ENCODE results near the gene SYNE1.

SYNE1 gene

DNA sequence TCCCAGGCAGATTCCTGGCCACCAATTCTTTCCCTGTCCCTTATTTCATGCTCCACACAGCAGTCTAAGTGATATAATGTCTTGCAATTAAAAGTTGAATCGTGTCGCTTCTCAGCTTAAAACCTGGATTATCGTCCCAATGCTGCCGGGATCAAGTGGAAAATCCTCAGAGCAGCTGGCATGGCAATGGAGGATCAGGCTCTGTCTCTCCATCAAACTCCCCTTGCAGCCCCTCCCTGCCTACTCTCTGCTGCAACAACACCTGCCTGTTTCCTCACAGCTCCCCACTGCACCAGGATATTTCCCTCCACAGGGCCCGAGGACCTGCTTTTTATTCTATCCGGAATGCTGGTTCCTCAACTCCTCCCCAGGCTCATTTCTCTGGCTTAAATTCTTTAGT, 277.1 kb downstream of the SYNE1 start:
- Histone ChIP-seq H3K79me2 (no peaks in the 10 kb centered on the region), H3K4me2 (ENCODE audit: low read length) (no peak overlapping the region), H3K36me3 (ENCODE audit: control insufficient read depth, insufficient read depth, low read length) (no peaks in the 10 kb centered on the region), H3K27me3 (ENCODE audit: control insufficient read depth, insufficient read depth, low read length) (no peaks in the 10 kb centered on the region), H3K4me1 (no peaks in the 10 kb centered on the region), H2AFZ (no peak overlapping the region), H3K9ac (no peak overlapping the region), H3K9me3 (ENCODE audit: control insufficient read depth, low read length) (no peaks in the 10 kb centered on the region), H3K4me3 (ENCODE audit: low read depth, low read length) (no peak overlapping the region), H3K27ac (no peak overlapping the region)
- TF ChIP-seq, protein P1, sequence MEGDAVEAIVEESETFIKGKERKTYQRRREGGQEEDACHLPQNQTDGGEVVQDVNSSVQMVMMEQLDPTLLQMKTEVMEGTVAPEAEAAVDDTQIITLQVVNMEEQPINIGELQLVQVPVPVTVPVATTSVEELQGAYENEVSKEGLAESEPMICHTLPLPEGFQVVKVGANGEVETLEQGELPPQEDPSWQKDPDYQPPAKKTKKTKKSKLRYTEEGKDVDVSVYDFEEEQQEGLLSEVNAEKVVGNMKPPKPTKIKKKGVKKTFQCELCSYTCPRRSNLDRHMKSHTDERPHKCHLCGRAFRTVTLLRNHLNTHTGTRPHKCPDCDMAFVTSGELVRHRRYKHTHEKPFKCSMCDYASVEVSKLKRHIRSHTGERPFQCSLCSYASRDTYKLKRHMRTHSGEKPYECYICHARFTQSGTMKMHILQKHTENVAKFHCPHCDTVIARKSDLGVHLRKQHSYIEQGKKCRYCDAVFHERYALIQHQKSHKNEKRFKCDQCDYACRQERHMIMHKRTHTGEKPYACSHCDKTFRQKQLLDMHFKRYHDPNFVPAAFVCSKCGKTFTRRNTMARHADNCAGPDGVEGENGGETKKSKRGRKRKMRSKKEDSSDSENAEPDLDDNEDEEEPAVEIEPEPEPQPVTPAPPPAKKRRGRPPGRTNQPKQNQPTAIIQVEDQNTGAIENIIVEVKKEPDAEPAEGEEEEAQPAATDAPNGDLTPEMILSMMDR (IDR thresholded peaks at IDR 0.05), result no peak

DNA sequence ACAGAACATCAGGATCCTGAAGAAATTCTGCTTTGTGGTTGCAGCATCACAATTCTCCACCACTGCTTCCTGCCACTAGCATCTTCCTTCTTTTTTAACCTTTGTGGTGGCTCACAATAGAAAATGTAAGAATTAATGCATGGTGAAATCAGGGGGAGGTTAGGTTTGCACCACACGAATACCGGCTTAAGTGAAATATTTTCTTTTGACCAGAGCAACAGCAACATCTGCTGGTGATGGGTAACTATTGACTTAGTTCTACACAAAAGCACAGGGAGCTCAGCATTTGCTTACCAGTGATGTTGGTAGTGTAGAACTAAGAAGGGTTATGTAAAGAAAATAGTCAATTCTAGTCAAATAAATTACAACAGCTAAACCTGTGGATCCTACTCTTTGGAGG, 280.5 kb downstream of the SYNE1 start:
- Histone ChIP-seq H3K9ac (no peak overlapping the region), H3K27ac (no peak overlapping the region), H3K4me2 (ENCODE audit: low read length) (no peak overlapping the region), H2AFZ (no peak overlapping the region), H3K27me3 (ENCODE audit: control insufficient read depth, insufficient read depth, low read length) (no peaks in the 10 kb centered on the region), H3K79me2 (no peaks in the 10 kb centered on the region), H3K4me3 (ENCODE audit: low read depth, low read length) (no peak overlapping the region), H3K36me3 (ENCODE audit: control insufficient read depth, insufficient read depth, low read length) (no peaks in the 10 kb centered on the region), H3K4me1 (no peaks in the 10 kb centered on the region), H3K9me3 (ENCODE audit: control insufficient read depth, low read length) (no peaks in the 10 kb centered on the region)
- TF ChIP-seq, protein P1 (IDR thresholded peaks at IDR 0.05), result no peak

- Histone ChIP-seq H3K79me2 (no peaks in the 10 kb centered on the region), H3K27ac (no peak overlapping the region), H3K4me2 (ENCODE audit: low read length) (no peak overlapping the region), H3K4me1 (no peaks in the 10 kb centered on the region), H3K9me3 (ENCODE audit: control insufficient read depth, low read length) (no peaks in the 10 kb centered on the region), H3K27me3 (ENCODE audit: control insufficient read depth, insufficient read depth, low read length) (no peaks in the 10 kb centered on the region), H3K36me3 (ENCODE audit: control insufficient read depth, insufficient read depth, low read length) (no peaks in the 10 kb centered on the region), H3K4me3 (ENCODE audit: low read depth, low read length) (no peak overlapping the region), H2AFZ (no peak overlapping the region), H3K9ac (no peak overlapping the region)
- TF ChIP-seq, protein P1 (IDR thresholded peaks at IDR 0.05), result no peak
Observed at GRCh38 chr6:152356016-152356415, 281.1 kb downstream of the SYNE1 start.

DNA sequence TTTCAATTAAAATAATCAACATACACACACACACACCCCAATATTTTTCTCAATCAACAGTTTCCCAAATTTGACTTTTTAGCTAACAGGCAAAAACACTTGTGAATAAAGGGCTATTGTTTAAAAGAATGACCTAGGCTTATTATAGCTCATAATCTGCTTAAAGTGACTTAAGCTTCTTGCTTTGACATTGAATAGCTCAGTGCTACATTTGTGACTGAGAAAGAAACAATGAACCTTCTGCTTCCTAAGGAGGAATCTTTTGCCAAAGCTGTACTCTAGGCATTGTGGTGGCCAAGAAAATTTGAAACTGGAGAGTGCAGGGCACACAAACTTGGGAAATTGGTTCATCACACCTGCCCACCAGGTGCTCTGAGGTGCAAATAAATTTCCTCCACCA, 282.0 kb downstream of the SYNE1 start:
- Histone ChIP-seq H3K27ac (no peak overlapping the region), H2AFZ (no peak overlapping the region), H3K79me2 (no peaks in the 10 kb centered on the region), H3K9ac (no peak overlapping the region), H3K27me3 (ENCODE audit: control insufficient read depth, insufficient read depth, low read length) (no peaks in the 10 kb centered on the region), H3K4me1 (no peaks in the 10 kb centered on the region), H3K4me2 (ENCODE audit: low read length) (no peak overlapping the region), H3K36me3 (ENCODE audit: control insufficient read depth, insufficient read depth, low read length) (no peaks in the 10 kb centered on the region), H3K4me3 (ENCODE audit: low read depth, low read length) (no peak overlapping the region), H3K9me3 (ENCODE audit: control insufficient read depth, low read length) (no peaks in the 10 kb centered on the region)
- TF ChIP-seq, protein P1 (IDR thresholded peaks at IDR 0.05), result no peak

GRCh38 chr6:152353440-152353839, 283.7 kb downstream of the SYNE1 start:
- no peaks in the 10 kb centered on the region for H3K9me3 ChIP-seq (ENCODE audit: control insufficient read depth, low read length)
- H3K4me2 ChIP-seq (ENCODE audit: low read length), result no peak overlapping the region
- TF ChIP-seq, protein P1 (IDR thresholded peaks at IDR 0.05), result no peak
- H3K4me1 ChIP-seq, result no peaks in the 10 kb centered on the region
- no peaks in the 10 kb centered on the region for H3K36me3 ChIP-seq (ENCODE audit: control insufficient read depth, insufficient read depth, low read length)
- no peaks in the 10 kb centered on the region for H3K79me2 ChIP-seq
- H3K9ac ChIP-seq, result no peak overlapping the region
- H2AFZ ChIP-seq, result no peak overlapping the region
- no peak overlapping the region for H3K27ac ChIP-seq
- no peak overlapping the region for H3K4me3 ChIP-seq (ENCODE audit: low read depth, low read length)
- H3K27me3 ChIP-seq (ENCODE audit: control insufficient read depth, insufficient read depth, low read length), result no peaks in the 10 kb centered on the region
